HG03135 (cell line): ENCODE data around the gene CLPSL2.

Source experiments
- ATAC-seq: cut with Tn5 transposase; IDR thresholded peaks from one replicate; pipeline ENCODE4 v1.9.1; 2021; ENCODE audit warnings: mild to moderate bottlenecking, moderate library complexity; ENCODE audit not compliant: unreplicated experiment

CLPSL2 gene

GRCh38 chr6:35746516-35746915 lies 29.9 kb upstream of the CLPSL2 start:
- ATAC-seq = no peak

GRCh38 chr6:35747877-35748276 lies 28.5 kb upstream of the CLPSL2 start:
- ATAC-seq = no peak

DNA sequence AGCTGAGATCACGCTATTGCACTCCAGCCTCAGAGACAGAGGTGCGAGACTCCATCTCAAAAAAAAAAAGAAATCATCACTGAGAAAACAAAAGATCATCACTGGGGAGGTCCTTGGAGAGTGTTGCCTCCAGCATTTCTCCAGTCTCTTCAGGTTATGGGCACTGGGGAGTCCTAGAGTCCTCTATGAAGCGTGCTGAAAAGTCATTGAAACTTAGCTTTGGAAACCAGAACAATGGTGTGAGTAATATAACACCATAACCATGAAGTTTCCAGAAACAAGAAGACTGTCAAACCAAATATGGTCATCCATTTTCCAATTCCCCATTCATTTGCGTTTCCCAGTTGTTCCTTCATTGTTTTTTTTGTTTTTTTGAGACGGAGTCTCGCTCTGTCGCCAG lies 25.8 kb upstream of the CLPSL2 start:
- no peak for ATAC-seq

- ATAC-seq = no peak
Observed at GRCh38 chr6:35751594-35751993, 24.8 kb upstream of the CLPSL2 start.

DNA sequence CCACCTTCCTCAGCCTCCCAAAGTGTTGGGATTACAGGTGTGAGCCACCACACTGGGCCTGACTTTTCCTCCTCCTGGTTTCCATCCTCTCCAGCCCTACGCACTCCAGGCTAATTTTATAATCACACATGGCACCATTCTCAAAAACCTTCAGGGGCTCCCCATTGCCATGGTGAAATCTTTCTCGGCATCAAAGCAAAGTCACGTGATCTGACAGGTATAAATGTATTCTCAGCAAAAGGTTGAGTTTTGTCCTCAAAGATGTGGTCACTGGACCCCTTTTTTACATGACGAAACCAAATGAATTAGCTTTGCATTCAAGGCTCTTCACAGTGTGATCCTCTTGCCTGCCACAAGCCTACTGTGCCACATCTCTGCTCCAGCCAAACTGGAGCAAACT lies 24.1 kb upstream of the CLPSL2 start:
- no peak for ATAC-seq

- ATAC-seq = no peak
Observed at GRCh38 chr6:35754452-35755277, 21.7 kb upstream of the CLPSL2 start.

GRCh38 chr6:35755278-35755924 lies 21.0 kb upstream of the CLPSL2 start:
- no peak for ATAC-seq

DNA sequence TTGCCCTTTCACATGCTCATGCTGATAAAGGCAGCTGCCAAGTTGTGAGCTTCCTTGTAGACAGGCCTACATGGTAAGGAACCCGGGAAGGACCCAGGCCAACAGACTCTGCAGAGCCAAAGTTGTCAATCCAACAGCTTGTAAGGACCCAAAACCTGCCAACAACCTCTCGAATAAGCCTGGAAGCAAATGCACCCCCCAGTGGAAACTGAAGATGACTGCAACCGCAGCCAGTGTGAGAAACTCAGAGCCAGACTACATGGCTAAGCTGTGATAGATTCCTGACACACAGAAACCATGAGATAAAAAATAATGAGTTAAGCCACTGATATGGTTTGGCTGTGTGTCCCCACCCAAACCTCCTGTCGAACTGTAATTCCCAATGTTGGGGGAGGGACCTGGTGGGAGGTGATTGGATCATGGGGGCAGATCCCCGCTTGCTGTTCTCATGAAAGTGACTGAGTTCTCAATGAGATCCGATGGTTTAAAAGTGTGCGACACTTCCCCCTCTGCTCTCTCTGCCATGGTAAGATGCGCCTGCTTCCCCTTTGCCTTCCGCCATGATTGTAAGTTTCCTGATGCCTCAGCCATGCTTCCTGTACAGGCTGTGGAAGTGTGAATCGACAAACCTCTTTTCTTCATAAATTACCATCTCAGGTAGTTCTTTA lies 18.8 kb upstream of the CLPSL2 start:
- no peak for ATAC-seq

DNA sequence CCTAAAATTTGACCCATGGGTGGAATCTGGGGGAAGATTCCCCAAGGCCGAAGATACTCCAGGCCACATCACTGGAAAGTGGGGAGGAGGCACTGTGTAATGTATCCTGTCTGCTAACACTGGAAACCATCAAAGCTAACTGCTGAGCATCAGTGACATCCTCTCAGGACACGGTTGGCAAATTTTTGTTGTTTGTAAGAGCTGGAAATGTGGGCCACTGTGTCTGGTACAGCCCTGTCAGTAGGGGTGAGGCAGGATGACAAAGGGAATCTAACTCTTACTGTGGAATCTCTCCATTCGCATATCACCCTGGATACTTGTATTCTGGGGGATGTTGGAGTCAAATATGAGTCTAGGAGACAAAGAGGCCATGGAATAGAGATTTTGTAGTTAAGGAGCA lies 17.0 kb upstream of the CLPSL2 start:
- ATAC-seq = no peak

- no peak for ATAC-seq
Observed at GRCh38 chr6:35765739-35766138, 10.7 kb upstream of the CLPSL2 start.

DNA sequence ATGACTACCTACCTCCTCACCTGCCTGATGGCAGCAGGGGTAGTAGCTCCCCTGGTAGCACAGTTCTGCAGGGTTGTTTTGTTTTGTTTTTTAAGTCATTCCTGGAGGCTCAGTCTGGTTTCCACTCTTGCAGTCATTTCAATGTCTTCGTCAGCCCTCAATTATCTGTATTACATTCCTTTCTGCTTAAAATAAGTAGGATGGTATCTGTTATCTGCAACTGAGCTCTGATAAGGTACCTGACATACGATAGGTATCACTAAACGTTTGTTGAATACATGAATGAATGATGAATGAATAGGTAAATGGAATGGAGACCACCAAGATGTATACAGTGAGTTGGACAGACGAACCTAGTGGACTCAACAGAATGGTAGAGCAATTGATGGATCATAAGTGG lies 7.2 kb upstream of the CLPSL2 start:
- no peak for ATAC-seq

DNA sequence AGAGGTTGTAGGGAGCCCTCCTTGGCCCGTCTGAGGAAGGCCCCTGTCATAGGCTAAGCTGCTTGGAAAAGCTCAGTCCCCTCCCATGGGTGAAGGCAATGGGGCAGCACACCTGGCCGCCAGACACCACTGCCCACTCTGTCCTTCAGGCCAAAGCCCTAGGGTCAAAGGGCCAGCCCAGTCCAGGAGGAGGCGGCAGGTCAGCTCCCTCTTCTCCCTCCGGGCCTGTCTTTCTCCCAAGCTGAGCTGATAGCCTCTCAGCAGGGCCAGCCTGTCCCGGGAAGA lies 5.1 kb upstream of the CLPSL2 start:
- ATAC-seq = no peak

DNA sequence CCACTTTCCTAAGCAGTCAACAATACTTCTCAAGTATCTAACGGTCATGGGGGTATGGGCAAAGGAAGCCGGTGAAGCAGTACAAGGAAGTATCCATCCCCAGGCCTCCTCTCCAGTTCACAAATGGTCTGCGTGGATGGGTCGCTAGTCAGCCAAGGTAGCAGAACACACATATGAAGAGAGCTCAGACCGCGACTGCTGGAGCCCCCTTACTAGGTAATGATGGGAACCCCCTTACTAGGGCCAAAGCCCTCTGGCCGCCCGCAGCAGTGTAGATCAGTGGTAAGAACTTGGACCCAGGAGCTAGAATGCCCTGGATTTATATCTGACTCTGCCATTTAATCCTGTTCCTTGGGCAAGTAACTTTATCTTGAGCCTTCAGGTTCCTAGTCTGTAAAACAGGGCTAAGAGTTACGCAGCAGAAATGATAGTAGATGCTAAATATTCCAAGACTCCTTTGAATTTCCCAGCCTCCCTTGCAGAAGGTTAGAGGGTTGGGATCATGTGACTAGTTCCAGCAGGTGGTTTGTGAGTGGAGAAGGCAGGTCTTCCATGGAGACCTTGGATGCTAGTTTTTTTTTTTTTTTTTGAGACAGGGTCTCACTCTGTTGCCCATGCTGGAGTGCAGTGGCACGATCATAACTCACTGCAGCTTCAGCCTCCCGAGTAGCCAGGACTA lies 2.1 kb upstream of the CLPSL2 start:
- ATAC-seq = no peak

- ATAC-seq = no peak
Observed at GRCh38 chr6:35775031-35775430, 1.4 kb upstream of the CLPSL2 start.

DNA sequence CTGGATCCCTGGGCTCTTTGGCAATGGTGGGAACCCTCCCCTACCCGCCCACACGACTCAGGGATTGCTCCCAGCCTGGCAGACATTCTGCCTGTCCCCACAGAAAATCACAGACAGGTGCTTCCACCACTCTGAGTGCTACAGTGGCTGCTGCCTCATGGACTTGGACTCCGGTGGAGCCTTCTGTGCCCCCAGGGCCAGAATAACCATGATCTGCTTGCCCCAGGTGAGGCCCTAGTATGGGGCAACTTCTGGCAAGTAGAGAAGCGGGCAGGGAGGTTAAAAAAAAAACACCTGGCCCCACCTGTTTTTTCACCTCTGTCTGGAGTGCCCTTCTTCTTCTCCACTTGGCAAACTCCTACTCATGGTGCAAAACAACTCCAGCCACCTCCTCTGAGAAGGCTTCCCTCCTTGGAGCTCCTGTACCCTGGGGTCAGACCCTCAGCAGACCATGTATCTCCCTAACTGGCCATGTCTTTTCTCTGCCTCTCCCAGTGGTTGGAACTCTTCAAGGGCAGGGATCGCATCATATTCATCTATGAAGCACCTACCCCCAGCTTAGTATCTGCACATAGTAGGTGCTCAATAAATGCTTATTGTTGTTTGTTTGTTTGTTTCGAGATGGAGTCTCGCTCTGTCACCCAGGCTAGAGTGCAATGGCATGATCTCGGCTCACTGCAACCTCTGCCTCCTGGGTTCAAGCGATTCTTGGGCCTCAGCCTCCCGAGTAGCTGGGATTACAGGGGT lies 1.1 kb downstream of the CLPSL2 start:
- no peak for ATAC-seq

DNA sequence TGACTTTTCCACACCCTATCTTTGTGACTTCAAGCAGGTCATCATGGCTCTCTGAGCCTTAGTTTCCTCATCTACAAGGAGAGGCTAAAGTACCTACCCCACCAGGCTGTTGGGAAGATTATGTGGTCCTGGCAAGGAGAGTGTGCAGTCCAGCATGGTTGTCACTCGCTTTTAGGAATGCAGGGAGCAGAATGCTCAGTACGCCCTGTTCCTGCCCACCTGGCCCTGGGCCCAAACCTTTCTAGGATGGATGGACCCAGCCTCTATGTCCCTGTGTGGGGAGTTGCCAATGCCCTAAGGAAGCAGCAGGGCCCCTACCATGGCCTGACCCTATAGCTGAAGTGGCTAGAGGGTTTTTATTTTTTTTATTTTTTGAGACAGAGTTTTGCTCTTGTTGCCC lies 2.0 kb downstream of the CLPSL2 start:
- no peak for ATAC-seq

DNA sequence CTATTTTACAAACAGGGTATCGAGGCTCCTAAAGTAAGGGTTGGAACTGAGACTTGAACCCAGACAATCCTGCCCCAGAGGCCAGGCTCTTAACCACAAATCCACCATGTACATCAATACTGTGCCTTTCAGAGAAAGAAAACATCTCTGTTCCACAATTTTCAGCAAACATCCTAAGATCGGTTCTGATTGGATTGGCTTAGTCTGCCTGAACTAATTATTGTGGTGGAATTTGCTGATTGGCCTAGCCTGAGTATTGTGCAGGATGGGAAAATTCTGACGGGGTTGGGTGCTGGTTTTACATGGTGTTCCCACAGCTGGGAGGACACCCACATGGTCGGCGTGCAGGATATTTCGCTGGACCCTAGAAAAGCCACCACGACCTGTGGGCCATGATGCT lies 4.3 kb downstream of the CLPSL2 start, which contains the start of gene CLPSL1:
Gene CLPSL1 (plus strand): TSS at position 301 of the 400 bp plus-strand sequence. CDS start 92 bp downstream, at position 393.
- no peak for ATAC-seq

GRCh38 chr6:35781290-35781689 lies 4.9 kb downstream of the CLPSL2 start:
- no peak for ATAC-seq

DNA sequence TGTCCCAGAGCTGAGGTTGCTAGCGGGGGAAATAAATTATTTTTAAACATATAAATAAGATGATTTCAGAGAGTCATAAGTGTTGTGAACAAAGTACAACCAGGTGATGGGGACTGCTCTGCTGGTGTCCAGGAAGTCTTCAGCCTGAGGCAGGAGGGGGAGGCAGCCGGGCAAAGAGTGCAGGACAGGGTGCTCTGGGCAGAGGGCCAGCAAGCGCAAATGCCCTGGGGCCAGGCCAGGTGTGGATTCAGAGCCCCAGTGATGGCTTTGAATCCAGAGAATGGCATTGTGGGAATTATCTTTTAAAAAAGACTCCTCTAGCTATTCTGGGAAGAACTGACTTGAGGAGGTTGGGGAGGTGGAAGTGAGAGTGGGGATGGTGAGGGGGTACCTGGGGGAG lies 6.0 kb downstream of the CLPSL2 start:
- ATAC-seq = no peak

DNA sequence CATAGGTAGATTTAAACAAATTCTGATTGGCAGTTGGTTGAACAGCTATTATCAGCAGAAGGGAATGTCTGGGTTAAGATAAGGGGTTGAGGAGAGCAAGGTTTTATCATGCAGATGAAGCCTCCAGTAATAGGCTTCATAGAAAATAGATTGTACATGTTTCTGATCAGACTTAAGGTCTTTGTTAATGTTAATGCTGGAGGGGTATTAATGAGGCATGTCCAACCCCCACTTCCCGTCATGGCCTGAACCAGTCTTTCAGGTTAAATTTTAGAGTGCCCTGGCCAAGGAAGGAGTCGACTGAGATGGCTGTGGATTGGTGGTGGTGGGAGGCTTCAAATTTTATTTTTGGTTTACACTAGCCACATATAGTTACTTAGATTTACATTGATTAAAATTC lies 7.8 kb downstream of the CLPSL2 start:
- no peak for ATAC-seq

DNA sequence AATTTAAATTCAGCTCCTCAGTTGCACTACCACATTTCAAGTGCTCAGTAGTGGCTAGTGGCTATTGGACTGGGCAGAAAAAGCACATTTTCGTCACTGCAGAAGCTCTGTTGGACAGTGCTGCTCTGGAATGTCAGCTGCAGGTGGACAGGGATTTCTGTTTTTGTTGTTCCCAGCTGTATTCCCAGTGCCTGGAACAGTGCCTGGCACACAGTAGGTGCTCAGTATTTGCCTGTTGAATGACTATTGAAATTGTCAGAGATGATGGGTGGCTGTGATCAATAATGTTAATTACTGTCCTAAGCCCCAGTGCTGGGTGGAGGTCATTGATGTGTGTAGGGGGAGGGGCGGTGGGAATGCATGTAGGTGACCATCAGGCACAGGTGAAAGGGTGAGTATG lies 9.9 kb downstream of the CLPSL2 start:
- no peak for ATAC-seq
